ENCODE measurements around the gene VOPP1.

GRCh38 chr7:55592492-55592891, 20.2 kb upstream of the VOPP1 start:
- TF ChIP-seq POLR2A (IDR thresholded peaks at IDR 0.05; ENCODE audit: low read length), result no peak
- no peak for TF ChIP-seq GATA1 (IDR thresholded peaks at IDR 0.05; ENCODE audit: low read depth, low read length)

Measured in erythroblast (primary cell).